ENCODE data around the gene TBC1D30. TPM values are rescaled to one million over a fixed set of nuclear protein-coding genes. Genes with fewer than 3 reads are reported as not detected.

Gene TBC1D30
- total RNA-seq, 2 donors from 2014 or later = 68.7 to 91.0 TPM

DNA sequence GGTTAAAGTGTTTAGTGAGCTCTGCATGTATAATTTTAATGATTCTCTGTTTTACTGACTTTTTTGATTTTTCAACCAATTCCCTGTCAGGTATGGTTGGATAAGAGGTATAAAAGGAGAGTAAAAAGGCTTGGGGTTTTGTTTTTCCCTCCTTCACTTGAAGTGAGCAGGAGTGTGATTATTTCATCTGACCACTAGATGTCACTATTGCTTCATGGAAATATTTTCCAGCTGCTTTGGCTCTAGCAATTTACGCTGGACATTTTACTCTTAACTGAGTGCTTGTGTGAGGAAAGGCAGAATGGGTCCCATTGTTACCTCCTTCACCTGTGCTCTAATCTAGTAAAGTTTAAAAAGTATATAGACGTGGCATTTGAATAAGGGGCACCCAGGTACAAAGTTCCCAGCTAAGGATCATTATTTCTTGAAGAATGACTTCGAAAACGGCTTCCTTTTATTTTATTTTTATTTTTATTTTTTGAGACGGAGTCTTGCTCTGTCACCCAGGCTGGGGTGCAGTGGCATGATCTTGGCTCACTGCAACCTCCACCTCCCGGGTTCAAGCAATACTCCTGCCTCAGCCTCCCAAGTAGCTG lies 66.5 kb downstream of the TBC1D30 start:
- Histone ChIP-seq H3K27me3 (no peaks in the 10 kb centered on the region), H3K36me3 (replicated peaks in 1 of 2; ENCODE audit: insufficient read depth in 1 of 2, low read depth in 2 of 2) (no peaks in the 10 kb centered on the region), H3K4me3 (no peak overlapping the region), H3K9me3 (no peaks in the 10 kb centered on the region), H3K27ac (no peak overlapping the region), H3K4me1 (no peaks in the 10 kb centered on the region)
- ATAC-seq = peak; percentile 78
- TF ChIP-seq POLR2A (IDR thresholded peaks at IDR 0.05) = no peak
- TF ChIP-seq, protein P1, sequence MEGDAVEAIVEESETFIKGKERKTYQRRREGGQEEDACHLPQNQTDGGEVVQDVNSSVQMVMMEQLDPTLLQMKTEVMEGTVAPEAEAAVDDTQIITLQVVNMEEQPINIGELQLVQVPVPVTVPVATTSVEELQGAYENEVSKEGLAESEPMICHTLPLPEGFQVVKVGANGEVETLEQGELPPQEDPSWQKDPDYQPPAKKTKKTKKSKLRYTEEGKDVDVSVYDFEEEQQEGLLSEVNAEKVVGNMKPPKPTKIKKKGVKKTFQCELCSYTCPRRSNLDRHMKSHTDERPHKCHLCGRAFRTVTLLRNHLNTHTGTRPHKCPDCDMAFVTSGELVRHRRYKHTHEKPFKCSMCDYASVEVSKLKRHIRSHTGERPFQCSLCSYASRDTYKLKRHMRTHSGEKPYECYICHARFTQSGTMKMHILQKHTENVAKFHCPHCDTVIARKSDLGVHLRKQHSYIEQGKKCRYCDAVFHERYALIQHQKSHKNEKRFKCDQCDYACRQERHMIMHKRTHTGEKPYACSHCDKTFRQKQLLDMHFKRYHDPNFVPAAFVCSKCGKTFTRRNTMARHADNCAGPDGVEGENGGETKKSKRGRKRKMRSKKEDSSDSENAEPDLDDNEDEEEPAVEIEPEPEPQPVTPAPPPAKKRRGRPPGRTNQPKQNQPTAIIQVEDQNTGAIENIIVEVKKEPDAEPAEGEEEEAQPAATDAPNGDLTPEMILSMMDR (IDR thresholded peaks at IDR 0.05) = peak; percentile 42 to 93 (median 85)
- intact Hi-C loops (cut with DNase I) = loop anchor here (5.0 kb wide), 1 partner anchor 226 kb away; no protein-coding TSS in a partner anchor
- WGBS, 2 donors = 44 to 49% methylated on average over 6 of the region's 6 CpGs
- peak in 1 of 4 donors; percentile 9 for DNase-seq

DNA sequence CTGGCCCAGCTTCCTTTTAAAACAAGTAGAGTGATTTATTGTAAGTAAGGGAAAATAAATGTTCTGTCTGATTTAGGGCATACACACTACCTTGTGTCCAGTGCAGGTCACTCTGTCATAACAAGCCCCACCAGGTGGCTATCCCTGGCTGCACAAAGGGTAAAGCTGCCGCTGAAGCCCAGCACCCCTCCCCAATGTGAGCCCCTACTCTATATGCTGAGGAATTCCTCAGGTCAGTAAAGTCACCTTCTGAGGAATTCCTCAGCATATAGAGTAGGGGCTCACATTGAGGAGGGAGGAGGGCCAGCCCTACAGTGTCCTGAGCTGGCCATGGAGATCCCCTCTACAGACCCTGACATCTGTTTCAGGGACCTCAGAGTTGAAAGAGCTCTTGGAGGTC lies 67.2 kb downstream of the TBC1D30 start:
- intact Hi-C loops (cut with DNase I) = loop anchor here (5.0 kb wide), 1 partner anchor 226 kb away; no protein-coding TSS in a partner anchor
- TF ChIP-seq, protein P1 (IDR thresholded peaks at IDR 0.05) = no peak
- TF ChIP-seq POLR2A (IDR thresholded peaks at IDR 0.05) = no peak
- Histone ChIP-seq H3K27me3 (no peaks in the 10 kb centered on the region), H3K4me3 (no peak overlapping the region), H3K36me3 (replicated peaks in 1 of 2; ENCODE audit: insufficient read depth in 1 of 2, low read depth in 2 of 2) (no peaks in the 10 kb centered on the region), H3K4me1 (no peaks in the 10 kb centered on the region), H3K27ac (no peak overlapping the region), H3K9me3 (no peaks in the 10 kb centered on the region)
- 95 to 100% methylated on average over 1 of the region's 1 CpG for WGBS, 2 donors
- DNase-seq = no peak
- ATAC-seq = no peak

DNA sequence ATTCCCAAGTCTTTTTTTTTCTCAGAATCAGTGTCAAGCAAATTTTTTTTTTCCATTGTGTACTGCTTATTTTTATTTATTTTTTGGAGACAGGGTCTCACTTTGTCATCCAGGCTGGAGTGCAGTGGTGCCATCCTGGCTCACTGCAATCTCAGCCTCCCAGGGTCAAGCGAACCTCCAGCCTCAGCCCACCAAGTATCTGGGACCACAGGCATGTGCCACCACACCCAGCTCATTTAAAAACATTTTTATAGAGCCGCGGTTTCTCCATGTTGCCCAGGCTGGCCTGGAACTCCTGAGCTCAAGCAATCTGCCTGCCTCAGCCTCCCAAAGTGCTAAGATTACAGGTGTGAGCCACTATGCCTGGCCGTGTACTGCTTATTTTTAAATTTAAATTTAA lies 68.1 kb downstream of the TBC1D30 start:
- Histone ChIP-seq H3K36me3 (replicated peaks in 1 of 2; ENCODE audit: insufficient read depth in 1 of 2, low read depth in 2 of 2) (no peaks in the 10 kb centered on the region), H3K27ac (no peak overlapping the region), H3K27me3 (no peaks in the 10 kb centered on the region), H3K9me3 (no peaks in the 10 kb centered on the region), H3K4me3 (no peak overlapping the region), H3K4me1 (no peaks in the 10 kb centered on the region)
- ATAC-seq = no peak
- 87 to 89% methylated on average over 4 of the region's 4 CpGs for WGBS, 2 donors
- TF ChIP-seq, protein P1 (IDR thresholded peaks at IDR 0.05) = no peak
- no peak for TF ChIP-seq POLR2A (IDR thresholded peaks at IDR 0.05)
- intact Hi-C loops (cut with DNase I) = loop anchor here (5.0 kb wide), 1 partner anchor 225 kb away; no protein-coding TSS in a partner anchor
- DNase-seq = no peak

DNA sequence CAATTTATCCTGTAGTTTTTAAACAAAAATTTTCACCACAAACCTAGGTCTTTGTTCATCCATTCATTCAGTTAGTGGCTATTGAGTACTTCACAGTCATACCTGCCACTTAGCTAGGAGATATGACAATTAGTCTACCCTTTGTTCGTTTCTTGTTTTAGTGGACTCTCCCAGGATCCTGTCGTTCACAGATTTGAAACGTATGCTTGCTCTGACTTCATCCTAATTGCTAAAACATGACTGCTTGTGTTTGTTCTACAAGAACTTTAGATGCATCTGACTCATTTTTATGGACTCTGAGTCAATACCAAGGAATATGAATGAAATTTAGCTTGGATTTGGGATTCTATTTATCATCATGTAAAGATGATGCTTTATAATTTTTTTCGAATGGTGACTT lies 69.5 kb downstream of the TBC1D30 start:
- intact Hi-C loops (cut with DNase I) = loop anchor here (5.0 kb wide), 1 partner anchor 223 kb away; no protein-coding TSS in a partner anchor
- ATAC-seq (no peak), DNase-seq (no peak)
- 84 to 87% methylated on average over 4 of the region's 4 CpGs for WGBS, 2 donors
- Histone ChIP-seq H3K4me3 (no peak overlapping the region), H3K4me1 (no peaks in the 10 kb centered on the region), H3K27ac (no peak overlapping the region), H3K36me3 (replicated peaks in 1 of 2; ENCODE audit: insufficient read depth in 1 of 2, low read depth in 2 of 2) (no peaks in the 10 kb centered on the region), H3K9me3 (no peaks in the 10 kb centered on the region), H3K27me3 (no peaks in the 10 kb centered on the region)
- TF ChIP-seq, protein P1 (IDR thresholded peaks at IDR 0.05) = no peak
- no peak for TF ChIP-seq POLR2A (IDR thresholded peaks at IDR 0.05)
